RKO (cell line): ENCODE results near the gene HSD17B14.

Source experiments
- DNase-seq: peaks from one replicate; pipeline ENCODE4 v3.0.0-alpha.2; 2016; ENCODE audit warnings: low spot score

HSD17B14 gene

GRCh38 chr19:48826606-48827020 lies 9.7 kb downstream of the HSD17B14 start:
- no peak for DNase-seq

- no peak for DNase-seq
These were observed 13.8 kb downstream of the HSD17B14 start for GRCh38 chr19:48822514-48822913.

GRCh38 chr19:48821633-48822032 lies 14.7 kb downstream of the HSD17B14 start:
- DNase-seq = no peak

- no peak for DNase-seq
These were observed 16.9 kb downstream of the HSD17B14 start for GRCh38 chr19:48819366-48819816.

GRCh38 chr19:48818234-48818820 lies 18.0 kb downstream of the HSD17B14 start:
- no peak for DNase-seq

- DNase-seq = no peak
These were observed 18.6 kb downstream of the HSD17B14 start for GRCh38 chr19:48817585-48818124.

GRCh38 chr19:48815870-48816501 lies 20.3 kb downstream of the HSD17B14 start:
- DNase-seq = peak; percentile 39

- no peak for DNase-seq
These were observed 21.4 kb downstream of the HSD17B14 start for GRCh38 chr19:48814895-48815294.

- DNase-seq = no peak
These were observed 23.0 kb downstream of the HSD17B14 start for GRCh38 chr19:48813123-48813913.

GRCh38 chr19:48812094-48812929 lies 24.0 kb downstream of the HSD17B14 start:
- no peak for DNase-seq

- no peak for DNase-seq
These were observed 26.1 kb downstream of the HSD17B14 start for GRCh38 chr19:48810151-48810550.

- DNase-seq = peak; percentile 48
These were observed 28.5 kb downstream of the HSD17B14 start for GRCh38 chr19:48807590-48808308.

- peak; percentile 66 for DNase-seq
These were observed 29.3 kb downstream of the HSD17B14 start for GRCh38 chr19:48806818-48807589.

GRCh38 chr19:48806518-48806817 lies 29.8 kb downstream of the HSD17B14 start:
- no peak for DNase-seq

GRCh38 chr19:48805452-48805851 lies 30.8 kb downstream of the HSD17B14 start:
- no peak for DNase-seq

- no peak for DNase-seq
These were observed 31.8 kb downstream of the HSD17B14 start for GRCh38 chr19:48804496-48804895.

- DNase-seq = no peak
These were observed 33.7 kb downstream of the HSD17B14 start for GRCh38 chr19:48802623-48803022.

- no peak for DNase-seq
These were observed 36.7 kb downstream of the HSD17B14 start for GRCh38 chr19:48799358-48800300.

GRCh38 chr19:48798937-48799336 lies 37.4 kb downstream of the HSD17B14 start:
- no peak for DNase-seq
